ENCODE results near the gene THRSP.

The THRSP gene

DNA sequence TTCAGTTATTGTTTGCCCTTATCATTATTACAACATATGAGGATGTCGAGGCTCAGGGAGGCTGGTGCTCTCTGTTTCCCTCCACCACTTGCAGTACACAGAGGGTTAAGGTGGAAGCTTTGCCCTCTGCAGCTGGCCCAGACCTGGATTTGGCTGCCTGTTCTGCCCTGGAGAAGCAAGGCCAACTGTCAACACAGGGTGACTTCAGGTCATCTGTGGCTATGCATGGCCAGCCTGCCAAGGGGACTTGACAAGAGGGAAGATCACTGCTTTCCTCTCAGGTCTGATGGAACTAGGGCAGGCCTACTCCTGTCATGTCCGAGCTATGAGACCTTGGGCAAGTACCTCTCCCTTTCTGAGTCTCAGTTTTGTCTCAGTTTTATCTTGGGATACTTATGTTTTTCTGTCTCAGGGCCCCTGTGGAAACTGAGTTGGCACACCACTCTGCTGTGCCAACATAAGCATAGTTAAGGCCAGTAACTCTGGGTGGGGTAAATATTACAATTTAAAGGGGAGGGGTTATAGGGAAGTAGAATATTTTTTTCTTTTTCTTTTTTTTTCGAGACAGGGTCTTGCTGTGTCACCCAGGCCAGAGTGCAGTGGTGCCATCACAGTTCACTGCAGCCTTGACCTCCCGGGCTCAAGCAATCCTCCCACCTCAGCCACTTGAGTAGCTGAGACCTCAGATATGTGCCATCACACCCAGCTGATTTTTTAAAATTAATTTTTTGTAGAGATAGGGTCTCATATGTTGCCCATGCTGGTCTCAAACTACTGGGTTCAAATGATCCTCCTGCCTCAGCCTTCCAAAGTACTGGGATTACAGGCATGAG is 2.4 kb upstream of the THRSP start:
- in situ Hi-C loops (cut with HindIII; ENCODE audit: low pct_ligation_motif_present, low sequenced_read_pairs): no loop called here
- no peak for DNase-seq
- Histone ChIP-seq H3K27me3 (replicated peaks) (no peaks in the 10 kb centered on the region), H3K4me3 (ENCODE audit: low read depth, low read length) (no peak overlapping the region), H3K36me3 (replicated peaks) (no peaks in the 10 kb centered on the region), H3K27ac (no peak overlapping the region)
- TF ChIP-seq CTCF (IDR thresholded peaks at IDR 0.05; ENCODE audit: low read depth, low read length, missing control alignments): no peak

GRCh38 chr11:78061921-78062311 is 1.7 kb upstream of the THRSP start:
- Histone ChIP-seq H3K4me3 (ENCODE audit: low read depth, low read length) (no peak overlapping the region), H3K36me3 (replicated peaks) (no peaks in the 10 kb centered on the region), H3K27me3 (replicated peaks) (no peaks in the 10 kb centered on the region), H3K27ac (no peak overlapping the region)
- DNase-seq: no peak
- in situ Hi-C loops (cut with HindIII; ENCODE audit: low pct_ligation_motif_present, low sequenced_read_pairs): no loop called here
- no peak for TF ChIP-seq CTCF (IDR thresholded peaks at IDR 0.05; ENCODE audit: low read depth, low read length, missing control alignments)

DNA sequence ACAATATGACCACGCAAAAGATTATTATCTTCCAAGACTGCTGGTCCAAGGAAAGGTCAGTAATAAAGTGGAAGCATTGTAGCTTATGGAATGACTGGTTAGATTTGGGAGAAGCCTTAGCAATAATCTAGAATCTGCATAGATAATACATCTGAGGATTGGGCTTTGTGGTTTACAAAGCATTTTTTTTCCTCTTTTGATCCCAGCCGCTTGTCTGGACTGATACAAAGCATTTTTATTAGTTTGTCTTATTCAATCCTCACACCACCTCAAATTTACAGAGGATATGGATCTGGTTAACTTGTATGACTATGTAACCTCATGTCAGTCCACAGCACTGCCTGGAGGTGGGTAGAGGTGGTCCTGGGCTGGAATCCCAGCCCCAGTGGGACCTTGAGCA is 990 bp upstream of the THRSP start:
- no peak for DNase-seq
- H3K36me3 ChIP-seq (replicated peaks): peaks cover 4% of the 10 kb centered on the region
- no peaks in the 10 kb centered on the region for H3K27me3 ChIP-seq (replicated peaks)
- no peak for TF ChIP-seq CTCF (IDR thresholded peaks at IDR 0.05; ENCODE audit: low read depth, low read length, missing control alignments)
- in situ Hi-C loops (cut with HindIII; ENCODE audit: low pct_ligation_motif_present, low sequenced_read_pairs): no loop called here
- H3K4me3 ChIP-seq (ENCODE audit: low read depth, low read length): no peak overlapping the region
- no peak overlapping the region for H3K27ac ChIP-seq

DNA sequence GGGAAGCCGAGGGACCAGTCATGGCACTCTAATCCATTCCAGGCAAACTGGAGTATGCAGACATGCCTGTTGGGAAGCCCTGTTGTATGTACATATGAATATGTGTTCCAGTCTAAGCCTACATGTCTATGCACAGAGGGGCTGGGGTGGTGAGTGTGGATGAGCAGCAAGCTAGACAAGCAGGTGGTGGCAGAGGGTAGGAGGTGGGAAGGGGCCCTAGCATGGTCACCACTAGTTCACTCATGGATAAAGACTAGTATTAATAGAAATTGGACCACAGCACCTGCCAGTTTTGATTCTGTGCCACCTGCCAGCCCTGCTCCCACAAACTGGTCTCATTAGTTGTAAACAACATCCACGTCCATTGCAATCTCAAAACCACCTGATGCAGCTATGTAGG is 1.5 kb downstream of the THRSP start:
- in situ Hi-C loops (cut with HindIII; ENCODE audit: low pct_ligation_motif_present, low sequenced_read_pairs): no loop called here
- no peak for DNase-seq
- no peak for TF ChIP-seq CTCF (IDR thresholded peaks at IDR 0.05; ENCODE audit: low read depth, low read length, missing control alignments)
- Histone ChIP-seq H3K27ac (no peak overlapping the region), H3K27me3 (replicated peaks) (no peaks in the 10 kb centered on the region), H3K4me3 (ENCODE audit: low read depth, low read length) (no peak overlapping the region), H3K36me3 (replicated peaks) (peaks cover 17% of the 10 kb centered on the region)

GRCh38 chr11:78066471-78066870 is 2.8 kb downstream of the THRSP start:
- in situ Hi-C loops (cut with HindIII; ENCODE audit: low pct_ligation_motif_present, low sequenced_read_pairs): no loop called here
- Histone ChIP-seq H3K27me3 (replicated peaks) (no peaks in the 10 kb centered on the region), H3K36me3 (replicated peaks) (peaks cover 24% of the 10 kb centered on the region), H3K4me3 (ENCODE audit: low read depth, low read length) (no peak overlapping the region), H3K27ac (no peak overlapping the region)
- TF ChIP-seq CTCF (IDR thresholded peaks at IDR 0.05; ENCODE audit: low read depth, low read length, missing control alignments): no peak
- DNase-seq: no peak

DNA sequence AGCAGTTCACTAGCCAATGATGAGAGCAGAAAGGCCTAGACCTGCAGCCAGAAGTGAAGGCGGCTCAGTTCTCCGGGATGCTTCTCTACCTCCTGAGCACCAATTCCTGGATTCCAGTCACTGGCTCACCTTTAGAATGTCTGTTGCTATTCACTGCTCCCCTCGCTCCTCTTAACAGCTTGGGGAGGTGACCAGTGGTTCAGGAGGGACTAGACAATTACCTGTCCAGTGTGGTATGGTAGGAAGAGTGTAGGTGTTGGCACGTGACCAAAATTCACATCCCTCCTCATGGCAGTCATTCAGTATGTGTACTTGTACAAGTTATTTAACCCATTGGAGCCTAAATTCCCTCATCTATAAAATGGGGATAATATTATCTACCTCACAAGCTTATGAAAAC is 4.0 kb downstream of the THRSP start:
- TF ChIP-seq CTCF (IDR thresholded peaks at IDR 0.05; ENCODE audit: low read depth, low read length, missing control alignments): no peak
- Histone ChIP-seq H3K27me3 (replicated peaks) (no peaks in the 10 kb centered on the region), H3K4me3 (ENCODE audit: low read depth, low read length) (no peak overlapping the region), H3K36me3 (replicated peaks) (peaks cover 28% of the 10 kb centered on the region), H3K27ac (no peak overlapping the region)
- DNase-seq: no peak
- in situ Hi-C loops (cut with HindIII; ENCODE audit: low pct_ligation_motif_present, low sequenced_read_pairs): no loop called here

Data from brain microvascular endothelial cell (primary cell).